CD14-positive monocyte (primary cell): ENCODE results near the gene RPTOR. TPM values are rescaled to one million over a fixed set of nuclear protein-coding genes. Genes with fewer than 3 reads are reported as not detected.

Source experiments
- DNase-seq, 3 donors: peaks; one replicate each; pipeline ENCODE4 v3.0.0-alpha.2; 2011 to 2022
- H2AFZ ChIP-seq: 2 replicates; pipeline ENCODE4 v1.6.0; 2012; ENCODE audit warnings: mild to moderate bottlenecking, low read depth, low read length, inconsistent platforms; ENCODE audit not compliant: insufficient read depth, poor library complexity, severe bottlenecking
- H3K27ac ChIP-seq, 2 donors: 1 replicate in 1 of 2; 2 replicates in 1 of 2; pipeline ENCODE4 v1.5.1; 2012 to 2013; ENCODE audit warnings: low read length in 2 of 2, control low read depth in 1 of 2, inconsistent platforms in 1 of 2, low read depth in 1 of 2, mild to moderate bottlenecking in 1 of 2
- H3K27me3 ChIP-seq, 2 donors: one replicate each; pipeline versions ENCODE4 v1.6.0 to v1.6.1; 2011 to 2013; ENCODE audit warnings: low read length in 2 of 2; ENCODE audit not compliant: control insufficient read depth in 2 of 2, insufficient read depth in 2 of 2
- H3K36me3 ChIP-seq, 2 donors: replicated peaks in 1 of 2; 1 replicate in 1 of 2; 2 replicates in 1 of 2; pipeline versions ENCODE4 v1.5.1 to v1.6.1; 2012 to 2013; ENCODE audit warnings: low read length in 2 of 2, control low read depth in 1 of 2, inconsistent platforms in 1 of 2, mild to moderate bottlenecking in 1 of 2; ENCODE audit not compliant: insufficient read depth in 2 of 2, control insufficient read depth in 1 of 2
- H3K4me1 ChIP-seq, 2 donors: 1 replicate in 1 of 2; 2 replicates in 1 of 2; pipeline versions ENCODE4 v1.5.1 to v1.6.1; 2012 to 2013; ENCODE audit warnings: low read length in 2 of 2, control low read depth in 1 of 2, inconsistent platforms in 1 of 2, mild to moderate bottlenecking in 1 of 2, moderate library complexity in 1 of 2; ENCODE audit not compliant: insufficient read depth in 2 of 2, control insufficient read depth in 1 of 2
- H3K4me2 ChIP-seq: replicated peaks from 2 replicates; pipeline ENCODE3; 2012; ENCODE audit warnings: low read length, moderate library complexity, mild to moderate bottlenecking; ENCODE audit not compliant: poor library complexity, severe bottlenecking; ENCODE audit errors: extremely low read depth
- H3K4me3 ChIP-seq, 3 experiments: fragments of 200-600 bp in 1 of 3; sonication (generic) in 1 of 3; replicated peaks in 1 of 3; 1 replicate in 2 of 3; 2 replicates in 1 of 3; pipeline ENCODE4 v1.5.1; 2011 to 2013; ENCODE audit warnings: low read length in 3 of 3, mild to moderate bottlenecking in 3 of 3, control low read depth in 2 of 3, low read depth in 2 of 3, inconsistent platforms in 1 of 3, moderate library complexity in 1 of 3
- H3K79me2 ChIP-seq: 2 replicates; pipeline ENCODE4 v1.6.0; 2012; ENCODE audit warnings: mild to moderate bottlenecking, control low read depth, inconsistent platforms, low read length, moderate library complexity; ENCODE audit not compliant: insufficient read depth
- H3K9ac ChIP-seq: 2 replicates; pipeline ENCODE4 v1.6.0; 2017; ENCODE audit warnings: low read length, mild to moderate bottlenecking; ENCODE audit not compliant: insufficient read depth, poor library complexity, severe bottlenecking
- H3K9me3 ChIP-seq, 2 donors: replicated peaks in 1 of 2; 1 replicate in 1 of 2; 2 replicates in 1 of 2; pipeline versions ENCODE4 v1.5.1 to v1.6.1; 2012 to 2013; ENCODE audit warnings: low read length in 2 of 2, control low read depth in 1 of 2; ENCODE audit not compliant: control insufficient read depth in 1 of 2, insufficient read depth in 1 of 2
- H4K20me1 ChIP-seq: 2 replicates; pipeline ENCODE4 v1.6.0; 2012; ENCODE audit warnings: mild to moderate bottlenecking, low read length, control low read depth, moderate library complexity; ENCODE audit not compliant: insufficient read depth
- H3K27ac Mint-ChIP-seq, 7 donors: one replicate each; pipeline ENCODE4 v1.8.0; 2020; ENCODE audit warnings: mild to moderate bottlenecking in 7 of 7, mixed read lengths in 7 of 7, moderate library complexity in 6 of 7, inconsistent platforms in 2 of 7
- H3K27me3 Mint-ChIP-seq, 3 donors: one replicate each; pipeline ENCODE4 v1.8.0; 2021 to 2022; ENCODE audit warnings: low read depth in 3 of 3, mild to moderate bottlenecking in 3 of 3, mixed read lengths in 3 of 3, moderate library complexity in 3 of 3, inconsistent platforms in 1 of 3
- H3K36me3 Mint-ChIP-seq, 2 donors: one replicate each; pipeline ENCODE4 v1.8.0; 2020; ENCODE audit warnings: mixed read lengths in 2 of 2, inconsistent platforms in 1 of 2, mild to moderate bottlenecking in 1 of 2
- H3K4me1 Mint-ChIP-seq: one replicate; pipeline ENCODE4 v1.8.0; 2020; ENCODE audit warnings: mild to moderate bottlenecking, mixed read lengths
- H3K4me3 Mint-ChIP-seq, 2 donors: one replicate each; pipeline ENCODE4 v1.8.0; 2020; ENCODE audit warnings: mild to moderate bottlenecking in 2 of 2, mixed read lengths in 2 of 2, moderate library complexity in 1 of 2
- H3K9me3 Mint-ChIP-seq, 7 donors: one replicate each; pipeline ENCODE4 v1.8.0; 2020 to 2022; ENCODE audit warnings: mixed read lengths in 7 of 7, mild to moderate bottlenecking in 6 of 7, moderate library complexity in 6 of 7, inconsistent platforms in 2 of 7
- CTCF ChIP-seq: fragments of 200-600 bp; IDR thresholded peaks from one replicate; pipeline ENCODE4 v1.8.0; 2022; ENCODE audit warnings: antibody characterized with exemption, mild to moderate bottlenecking
- WGBS: methylation state at CpG from one replicate; pipeline ENCODE4 v1.1.5; 2013; ENCODE audit warnings: missing lambda C conversion rate; ENCODE audit not compliant: insufficient coverage; 5-methylcytosine and 5-hydroxymethylcytosine counted together
- intact Hi-C, 2 donors: fragments of 100-400 bp; cut with micrococcal nuclease; formaldehyde crosslinking; loops; one replicate each; pipeline versions ENCODE4 v1.15.0 to v1.15.1; 2023
- polyA plus RNA-seq, 3 donors: library from polyadenylated mRNA; depleted of rRNA in 1 of 3; unstranded in 2 of 3; stranded (reverse) in 1 of 3; fragments of 300-500 nt in 2 of 3; fragments of >200 nt in 1 of 3; fragmentation: Illumina TruSeq in 2 of 3; gene quantifications; 1 replicate in 2 of 3; 2 replicates in 1 of 3; pipeline ENCODE4 v1.2.3, GENCODE V29; 2012 to 2021

RPTOR gene
- polyA plus RNA-seq, 3 donors: 1.1 to 8.7 (median 2.6) TPM

- peaks cover 40 to 60% of the 10 kb centered on the region in 2 donors for H3K36me3 Mint-ChIP-seq
- Histone ChIP-seq H3K9me3 (no peaks in the 10 kb centered on the region), H3K27ac (no peak overlapping the region), H3K4me3 (no peak overlapping the region), H3K4me2 (no peak overlapping the region), H3K79me2 (no peaks in the 10 kb centered on the region), H4K20me1 (no peaks in the 10 kb centered on the region), H3K9ac (no peak overlapping the region), H3K36me3 (peaks cover 6 to 16% of the 10 kb centered on the region in 2 donors), H3K27me3 (no peaks in the 10 kb centered on the region), H2AFZ (no peak overlapping the region), H3K4me1 (peaks cover 20 to 23% of the 10 kb centered on the region in 2 donors)
- no peak overlapping the region for H3K4me3 Mint-ChIP-seq
- H3K4me1 Mint-ChIP-seq: peaks cover 18% of the 10 kb centered on the region
- H3K9me3 Mint-ChIP-seq: peaks cover 0 to 4% (median 2%) of the 10 kb centered on the region in 7 donors
- H3K27ac Mint-ChIP-seq: peak overlapping the region in 3 of 7 donors; percentile 50 to 94 (median 71)
- WGBS: 91% methylated on average over 17 of the region's 20 CpGs
- DNase-seq: no peak
- peaks cover 0 to 1% (median 0%) of the 10 kb centered on the region in 3 donors for H3K27me3 Mint-ChIP-seq
- intact Hi-C loops: loop anchor here in 1 of 2 donors (10.0 kb wide), 1 partner anchor 122 kb away; no protein-coding TSS in a partner anchor
- no peak for TF ChIP-seq CTCF
These were observed 317.9 kb downstream of the RPTOR start for GRCh38 chr17:80862481-80862961.

DNA sequence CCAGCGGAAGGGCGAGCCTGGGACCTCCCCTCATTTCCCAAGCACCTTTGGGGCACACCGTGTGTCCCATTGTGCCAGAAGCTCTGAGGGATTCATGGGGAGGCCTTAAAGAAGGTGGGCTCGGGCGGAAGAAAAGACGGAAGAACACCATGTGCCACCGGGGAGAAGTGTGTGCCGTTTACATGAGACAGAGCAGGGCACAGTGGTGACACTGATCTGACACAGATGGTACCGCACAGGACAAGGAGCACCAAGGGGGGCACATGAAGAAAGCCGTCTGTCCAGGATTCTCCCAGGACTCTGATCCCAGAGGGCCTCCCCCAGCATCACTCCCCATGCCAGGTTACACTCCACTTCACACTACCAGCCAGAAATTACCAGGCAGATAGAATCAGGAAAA lies 318.3 kb downstream of the RPTOR start:
- peaks cover 20 to 23% of the 10 kb centered on the region in 2 donors for H3K4me1 ChIP-seq
- no peak overlapping the region for H3K27ac ChIP-seq
- H3K9me3 ChIP-seq: no peaks in the 10 kb centered on the region
- DNase-seq: no peak
- Mint-ChIP-seq H3K9me3 (peaks cover 0 to 4% (median 2%) of the 10 kb centered on the region in 7 donors), H3K27me3 (peaks cover 0 to 1% (median 0%) of the 10 kb centered on the region in 3 donors), H3K27ac (peak overlapping the region in 2 of 7 donors; percentile 41 to 94), H3K4me3 (no peak overlapping the region), H3K4me1 (peaks cover 18% of the 10 kb centered on the region), H3K36me3 (peaks cover 35 to 61% of the 10 kb centered on the region in 2 donors)
- intact Hi-C loops: loop anchor here in 1 of 2 donors (10.0 kb wide), 1 partner anchor 122 kb away; no protein-coding TSS in a partner anchor
- H3K79me2 ChIP-seq: no peaks in the 10 kb centered on the region
- no peak overlapping the region for H2AFZ ChIP-seq
- no peaks in the 10 kb centered on the region for H4K20me1 ChIP-seq
- 99% methylated on average over 8 of the region's 10 CpGs for WGBS
- H3K36me3 ChIP-seq: peaks cover 1 to 13% of the 10 kb centered on the region in 2 donors
- no peak overlapping the region for H3K4me3 ChIP-seq
- no peak overlapping the region for H3K4me2 ChIP-seq
- no peak overlapping the region for H3K9ac ChIP-seq
- no peaks in the 10 kb centered on the region for H3K27me3 ChIP-seq
- TF ChIP-seq CTCF: no peak
